HepG2 (cell line): Measurements from ENCODE around the gene SYTL1.

Experiments
- BCL3 ChIP-seq: sonication (generic); formaldehyde crosslinking; IDR thresholded peaks from 2 replicates; pipeline ENCODE4 v1.5.1; 2020; ENCODE audit warnings: mild to moderate bottlenecking, missing genetic modification reagents, moderate library complexity
- CTCF ChIP-seq: sonication (generic); formaldehyde crosslinking; IDR thresholded peaks from 2 replicates; pipeline ENCODE4 v1.5.0; 2020; ENCODE audit warnings: mild to moderate bottlenecking, missing genetic modification reagents, moderate library complexity
- ELF4 ChIP-seq: sonication (generic); formaldehyde crosslinking; IDR thresholded peaks from 2 replicates; pipeline ENCODE4 v1.5.0; 2020; ENCODE audit warnings: missing genetic modification reagents, mild to moderate bottlenecking, moderate library complexity, borderline replicate concordance
- EZH2 ChIP-seq: conservative IDR thresholded peaks from 2 replicates; pipeline ENCODE4 v1.6.1; 2012; ENCODE audit warnings: mild to moderate bottlenecking, low read depth, low read length, moderate library complexity
- MED13 ChIP-seq: sonication (generic); formaldehyde crosslinking; IDR thresholded peaks from 2 replicates; pipeline ENCODE4 v1.5.0; 2020; ENCODE audit warnings: missing genetic modification reagents
- PPARG ChIP-seq: conservative IDR thresholded peaks from 2 replicates; pipeline ENCODE4 v1.6.1; 2016; ENCODE audit warnings: missing biosample characterization, missing genetic modification reagents
- RERE ChIP-seq: IDR thresholded peaks from 2 replicates; pipeline ENCODE4 v1.6.1; 2016; ENCODE audit warnings: low read depth, missing genetic modification reagents, missing compliant biosample characterization

- TF ChIP-seq MED13 (CRISPR knock-in tag) (no peak), CTCF (CRISPR knock-in tag) (peak; percentile 54), EZH2 (no peak), RERE (CRISPR knock-in tag) (no peak), PPARG (CRISPR knock-in tag) (no peak), ELF4 (CRISPR knock-in tag) (no peak), BCL3 (CRISPR knock-in tag) (no peak)
Measured at GRCh38 chr1:27366411-27367159, 24.8 kb downstream of the SYTL1 start, which contains the start of gene MAP3K6.
